ENCODE data around the gene TMEM235.
"Not testable (repeated sequence)": the region's sequence is repeated elsewhere in the genome, so short reads cannot be mapped to it uniquely, and the experiment has no call there.

The TMEM235 gene

DNA sequence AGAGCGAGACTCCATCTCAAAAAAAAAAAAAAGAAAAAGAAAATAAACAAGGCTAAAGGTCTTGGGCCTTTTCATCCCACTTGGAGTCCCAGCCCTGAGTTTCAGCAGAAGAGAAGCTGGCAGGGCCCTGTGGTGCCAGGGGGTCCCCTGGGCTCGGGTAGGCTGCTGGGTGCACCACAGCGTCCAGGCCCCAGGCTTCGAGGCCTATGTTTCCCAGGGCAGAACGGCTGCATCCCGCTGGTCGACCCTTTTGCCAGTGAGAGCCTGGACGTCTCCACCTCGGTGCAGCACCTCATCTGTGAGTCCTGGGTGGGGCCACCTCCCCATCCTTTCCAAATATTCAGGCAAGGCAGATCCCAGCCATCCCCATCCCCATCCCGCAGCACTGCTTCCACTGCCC, 2.2 kb downstream of the TMEM235 start:
- peaks cover 23% of the 10 kb centered on the region for H3K27me3 ChIP-seq (ENCODE audit: control insufficient read depth, insufficient read depth, low read length)
- no peak overlapping the region for H3K4me3 ChIP-seq (ENCODE audit: low read depth, low read length)
- no peaks in the 10 kb centered on the region for H3K4me1 ChIP-seq (ENCODE audit: control insufficient read depth, insufficient read depth, low read length)
- no peaks in the 10 kb centered on the region for H3K9me3 ChIP-seq (ENCODE audit: control insufficient read depth, insufficient read depth, low read length)
- H3K9ac ChIP-seq (ENCODE audit: low read depth, low read length): no peak overlapping the region
- H3K36me3 ChIP-seq (ENCODE audit: control insufficient read depth, insufficient read depth, low read length): no peaks in the 10 kb centered on the region

DNA sequence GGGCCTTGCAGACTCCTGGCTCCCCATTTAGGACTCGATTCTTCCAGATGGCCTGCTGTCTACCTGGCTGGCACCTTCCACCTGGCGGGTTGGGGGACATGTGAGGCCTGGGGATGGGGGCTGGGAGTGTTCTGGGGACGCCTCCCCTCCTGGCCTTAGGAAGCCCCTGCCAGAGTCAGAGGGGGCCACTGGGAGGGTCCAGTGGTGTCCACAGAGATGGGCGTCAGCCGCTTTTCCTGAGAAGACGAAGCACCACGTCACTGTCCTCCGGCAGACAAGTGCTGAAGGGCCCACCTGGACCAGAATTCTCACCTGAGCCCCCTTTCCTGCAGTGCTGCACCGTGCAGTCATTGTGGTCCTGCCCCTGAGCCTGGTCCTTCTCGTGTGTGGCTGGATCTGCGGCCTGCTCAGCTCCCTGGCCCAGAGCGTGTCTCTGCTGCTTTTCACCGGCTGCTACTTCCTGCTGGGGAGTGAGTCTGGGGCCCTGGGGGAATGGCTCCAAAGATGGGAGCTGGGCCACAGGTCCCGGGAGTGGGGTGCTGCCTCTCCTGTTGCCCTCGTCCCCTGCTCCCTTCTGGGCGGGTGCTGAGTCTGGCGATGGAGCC, 2.9 kb downstream of the TMEM235 start:
- Histone ChIP-seq H3K4me1 (ENCODE audit: control insufficient read depth, insufficient read depth, low read length) (no peaks in the 10 kb centered on the region), H3K36me3 (ENCODE audit: control insufficient read depth, insufficient read depth, low read length) (no peaks in the 10 kb centered on the region), H3K27me3 (ENCODE audit: control insufficient read depth, insufficient read depth, low read length) (peaks cover 23% of the 10 kb centered on the region), H3K4me3 (ENCODE audit: low read depth, low read length) (no peak overlapping the region), H3K9ac (ENCODE audit: low read depth, low read length) (no peak overlapping the region), H3K9me3 (ENCODE audit: control insufficient read depth, insufficient read depth, low read length) (no peaks in the 10 kb centered on the region)

DNA sequence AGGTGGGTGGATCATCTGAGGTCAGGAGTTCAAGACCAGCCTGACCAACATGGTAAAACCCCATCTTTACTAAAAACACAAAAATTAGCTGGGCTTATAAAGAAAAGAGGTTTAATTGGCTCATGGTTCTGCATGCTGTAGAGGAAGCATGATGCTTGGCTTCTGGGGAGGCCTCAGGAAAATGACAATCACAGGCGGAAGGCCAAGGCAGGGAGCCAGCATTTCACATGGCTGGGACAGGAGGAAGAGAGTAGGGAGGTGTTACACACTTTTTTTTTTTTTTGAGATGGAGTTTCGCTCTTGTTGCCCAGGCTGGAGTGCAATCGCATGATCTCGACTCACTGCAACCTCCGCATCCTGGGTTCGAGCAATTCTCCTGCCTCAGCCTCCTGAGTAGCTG, 3.6 kb downstream of the TMEM235 start:
- H3K4me3 ChIP-seq (ENCODE audit: low read depth, low read length); H3K9me3 ChIP-seq (ENCODE audit: control insufficient read depth, insufficient read depth, low read length); H3K36me3 ChIP-seq (ENCODE audit: control insufficient read depth, insufficient read depth, low read length); H3K9ac ChIP-seq (ENCODE audit: low read depth, low read length); H3K4me1 ChIP-seq (ENCODE audit: control insufficient read depth, insufficient read depth, low read length): not testable (repeated sequence)
- H3K27me3 ChIP-seq (ENCODE audit: control insufficient read depth, insufficient read depth, low read length): peaks cover 22% of the 10 kb centered on the region

DNA sequence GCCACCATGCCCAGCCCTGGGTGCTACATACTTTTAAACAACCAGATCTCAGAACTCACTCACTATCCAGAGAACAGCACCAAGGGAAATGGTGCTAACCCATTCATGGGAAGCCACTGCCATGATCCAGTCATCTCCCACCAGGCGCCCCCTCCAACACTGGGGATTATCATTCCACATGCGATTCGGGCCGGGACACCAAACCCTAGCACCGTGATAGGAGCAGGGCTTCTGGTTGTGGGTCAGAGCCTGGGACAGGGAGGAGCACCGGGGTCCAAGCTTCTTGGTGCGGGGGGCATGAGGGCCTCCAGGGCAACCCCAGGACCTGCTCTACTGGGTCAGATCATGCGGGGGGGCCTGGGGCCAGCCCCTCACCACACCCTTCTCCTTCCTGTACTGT, 4.5 kb downstream of the TMEM235 start:
- Histone ChIP-seq H3K4me1 (ENCODE audit: control insufficient read depth, insufficient read depth, low read length) (no peaks in the 10 kb centered on the region), H3K4me3 (ENCODE audit: low read depth, low read length) (no peak overlapping the region), H3K27me3 (ENCODE audit: control insufficient read depth, insufficient read depth, low read length) (peaks cover 17% of the 10 kb centered on the region), H3K9ac (ENCODE audit: low read depth, low read length) (no peak overlapping the region), H3K9me3 (ENCODE audit: control insufficient read depth, insufficient read depth, low read length) (no peaks in the 10 kb centered on the region), H3K36me3 (ENCODE audit: control insufficient read depth, insufficient read depth, low read length) (no peaks in the 10 kb centered on the region)

DNA sequence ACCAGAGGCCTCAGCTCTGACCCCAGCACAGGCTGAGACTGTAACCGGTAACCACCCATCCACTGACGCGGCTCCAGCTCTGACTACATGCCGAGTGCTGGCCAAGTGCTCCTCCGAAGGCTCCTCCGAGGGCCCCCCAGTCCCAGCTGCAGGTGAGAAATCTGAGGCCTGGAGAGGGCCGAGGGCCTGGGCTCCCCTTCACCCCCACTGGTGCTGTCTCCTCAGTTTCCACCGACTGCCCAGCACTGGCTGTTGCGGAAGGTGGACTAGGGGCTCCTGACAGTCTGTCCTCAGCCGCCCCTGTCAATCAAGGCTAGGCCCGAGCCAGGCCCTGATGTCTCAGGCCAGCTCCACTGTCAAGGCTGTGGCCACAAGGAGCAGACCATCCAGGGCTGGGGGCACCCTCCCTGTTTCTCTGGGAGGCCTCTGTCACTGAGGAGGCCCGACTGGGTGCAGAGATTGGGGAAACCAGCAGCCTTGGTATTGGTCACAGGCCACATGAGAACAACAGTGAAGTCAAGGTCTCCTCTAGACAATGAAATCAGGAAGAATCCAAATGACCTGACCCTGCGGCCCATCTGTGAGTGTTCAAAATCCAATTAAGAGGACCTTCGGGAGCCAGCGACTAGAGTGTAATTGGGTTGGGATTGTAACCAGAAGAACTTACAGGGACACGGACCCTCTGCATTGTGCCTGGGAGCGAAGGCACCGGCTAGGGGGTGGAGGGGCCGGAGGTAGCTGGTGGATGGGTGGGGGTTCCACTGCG, 5.1 kb downstream of the TMEM235 start:
- H3K27me3 ChIP-seq (ENCODE audit: control insufficient read depth, insufficient read depth, low read length): peaks cover 10% of the 10 kb centered on the region
- H3K36me3 ChIP-seq (ENCODE audit: control insufficient read depth, insufficient read depth, low read length): no peaks in the 10 kb centered on the region
- no peak overlapping the region for H3K9ac ChIP-seq (ENCODE audit: low read depth, low read length)
- H3K4me1 ChIP-seq (ENCODE audit: control insufficient read depth, insufficient read depth, low read length): no peaks in the 10 kb centered on the region
- H3K9me3 ChIP-seq (ENCODE audit: control insufficient read depth, insufficient read depth, low read length): no peaks in the 10 kb centered on the region
- no peak overlapping the region for H3K4me3 ChIP-seq (ENCODE audit: low read depth, low read length)

DNA sequence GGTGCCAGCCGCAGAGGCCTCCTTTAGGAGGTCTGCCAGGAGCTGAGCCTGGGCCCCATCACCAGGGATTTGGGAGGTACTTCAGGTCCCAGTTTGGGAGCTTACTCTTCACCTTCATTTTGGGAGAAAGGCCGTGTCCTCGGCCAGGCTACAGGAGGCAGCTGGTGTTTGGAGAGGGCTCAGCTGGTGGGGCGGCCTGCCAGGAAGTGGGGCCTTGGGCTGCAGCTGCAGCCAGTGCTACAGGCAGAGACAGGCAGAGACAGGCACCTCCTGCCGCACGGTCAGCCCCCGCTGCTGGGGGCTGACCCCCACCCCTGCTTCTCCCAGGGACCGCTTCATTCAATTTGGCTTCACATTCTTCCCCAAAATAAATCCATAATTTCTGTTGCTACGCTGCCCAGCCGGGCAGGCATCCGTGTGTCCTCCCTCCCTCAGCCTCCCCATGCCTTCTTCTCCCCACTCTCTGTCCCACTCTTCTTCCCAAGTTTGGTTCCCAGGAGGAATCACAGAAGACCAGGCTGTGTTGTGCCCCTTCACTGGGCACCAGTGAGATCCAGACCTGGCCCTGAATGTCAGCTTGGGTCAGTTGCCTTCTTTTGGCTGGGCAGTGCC, 6.1 kb downstream of the TMEM235 start:
- Histone ChIP-seq H3K27me3 (ENCODE audit: control insufficient read depth, insufficient read depth, low read length) (peaks cover 6% of the 10 kb centered on the region), H3K4me3 (ENCODE audit: low read depth, low read length) (no peak overlapping the region), H3K4me1 (ENCODE audit: control insufficient read depth, insufficient read depth, low read length) (no peaks in the 10 kb centered on the region), H3K36me3 (ENCODE audit: control insufficient read depth, insufficient read depth, low read length) (no peaks in the 10 kb centered on the region), H3K9ac (ENCODE audit: low read depth, low read length) (no peak overlapping the region), H3K9me3 (ENCODE audit: control insufficient read depth, insufficient read depth, low read length) (no peaks in the 10 kb centered on the region)

DNA sequence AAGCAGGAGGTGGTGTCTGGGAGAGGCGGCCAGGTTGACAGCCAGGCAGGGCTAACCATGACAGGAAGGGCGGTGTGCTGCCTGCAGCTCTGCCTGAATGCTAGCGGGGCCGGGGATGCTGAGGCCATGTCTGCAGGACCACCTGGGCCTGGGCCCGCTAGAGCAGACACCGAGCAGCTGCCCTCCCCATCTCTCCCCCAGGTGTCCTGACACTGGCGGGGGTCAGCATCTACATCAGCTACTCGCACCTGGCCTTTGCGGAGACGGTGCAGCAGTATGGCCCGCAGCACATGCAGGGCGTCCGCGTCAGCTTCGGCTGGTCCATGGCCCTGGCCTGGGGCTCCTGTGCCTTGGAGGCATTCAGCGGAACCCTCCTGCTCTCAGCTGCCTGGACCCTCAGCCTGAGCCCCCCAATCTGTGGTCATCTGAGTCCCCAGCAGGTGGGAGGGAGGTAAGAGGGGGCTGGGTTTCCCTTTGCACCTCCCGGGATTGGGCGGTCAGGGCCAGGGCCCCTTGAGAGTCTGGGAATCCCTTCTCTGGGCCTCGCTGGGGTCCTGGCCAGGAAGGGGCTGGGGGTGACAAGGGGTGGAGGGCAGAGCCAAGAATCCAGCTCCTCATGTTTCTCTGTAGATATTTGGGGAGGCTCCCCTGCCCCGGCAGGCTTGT, 7.5 kb downstream of the TMEM235 start:
- Histone ChIP-seq H3K4me3 (ENCODE audit: low read depth, low read length) (no peak overlapping the region), H3K36me3 (ENCODE audit: control insufficient read depth, insufficient read depth, low read length) (no peaks in the 10 kb centered on the region), H3K9me3 (ENCODE audit: control insufficient read depth, insufficient read depth, low read length) (no peaks in the 10 kb centered on the region), H3K9ac (ENCODE audit: low read depth, low read length) (no peak overlapping the region), H3K27me3 (ENCODE audit: control insufficient read depth, insufficient read depth, low read length) (no peaks in the 10 kb centered on the region), H3K4me1 (ENCODE audit: control insufficient read depth, insufficient read depth, low read length) (no peaks in the 10 kb centered on the region)

DNA sequence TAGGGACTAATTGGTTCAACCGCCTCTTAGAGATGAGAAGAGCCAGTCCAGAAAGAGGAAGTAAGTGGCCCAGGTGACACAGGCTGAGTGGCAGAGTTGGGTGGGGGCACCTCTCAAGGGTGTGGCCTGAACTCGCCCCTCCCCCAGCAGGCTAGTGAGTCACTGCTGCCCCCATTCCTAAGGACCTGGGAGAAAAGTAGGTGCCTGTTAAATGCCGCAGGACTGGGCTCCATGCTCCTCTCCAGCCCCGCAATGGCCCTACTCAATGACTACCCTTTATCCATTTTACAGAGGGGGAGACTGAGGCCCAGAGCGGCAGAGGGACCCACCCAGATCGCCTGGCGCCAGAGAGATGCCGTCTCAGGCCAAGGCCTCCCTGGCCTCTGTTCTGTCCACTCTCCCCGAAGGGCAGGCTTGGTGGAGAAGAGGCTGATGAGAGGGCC, 8.1 kb downstream of the TMEM235 start:
- H3K4me1 ChIP-seq (ENCODE audit: control insufficient read depth, insufficient read depth, low read length): no peaks in the 10 kb centered on the region

DNA sequence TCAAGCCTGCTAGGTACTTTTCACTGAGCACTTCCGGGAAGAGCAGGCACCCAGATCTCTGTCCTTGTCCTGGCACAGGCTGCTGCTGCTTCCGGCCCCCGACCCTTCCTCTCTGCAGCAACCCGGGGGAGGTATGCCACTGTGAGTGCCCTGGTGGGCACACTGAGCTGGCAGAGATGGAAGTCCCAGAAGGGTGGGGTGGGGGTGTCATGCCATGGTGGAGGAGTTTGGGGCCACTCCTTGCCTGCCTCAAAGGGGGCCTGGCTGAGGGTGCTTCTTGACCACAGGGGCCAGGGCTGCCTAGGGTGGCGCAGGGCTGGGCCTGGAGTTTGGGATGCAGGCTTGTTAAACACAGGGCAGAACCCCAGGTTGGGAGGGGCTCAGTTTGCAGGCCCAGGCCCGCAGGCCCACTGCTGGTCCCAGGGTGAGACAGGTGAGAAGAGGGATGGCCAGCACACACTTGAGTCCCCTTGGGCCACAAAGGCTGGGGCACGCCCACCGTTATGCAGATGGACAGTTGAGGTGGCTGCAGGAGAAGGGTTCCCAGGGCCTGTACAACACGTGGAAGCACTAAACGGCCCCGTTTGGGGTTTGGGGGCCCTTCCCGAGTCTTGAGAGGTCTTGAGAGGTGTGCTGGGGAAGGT, 8.7 kb downstream of the TMEM235 start:
- H3K4me3 ChIP-seq (ENCODE audit: low read depth, low read length): no peak overlapping the region
- no peaks in the 10 kb centered on the region for H3K36me3 ChIP-seq (ENCODE audit: control insufficient read depth, insufficient read depth, low read length)
- no peaks in the 10 kb centered on the region for H3K4me1 ChIP-seq (ENCODE audit: control insufficient read depth, insufficient read depth, low read length)
- no peaks in the 10 kb centered on the region for H3K9me3 ChIP-seq (ENCODE audit: control insufficient read depth, insufficient read depth, low read length)
- H3K9ac ChIP-seq (ENCODE audit: low read depth, low read length): no peak overlapping the region
- H3K27me3 ChIP-seq (ENCODE audit: control insufficient read depth, insufficient read depth, low read length): no peaks in the 10 kb centered on the region

More for the DNA sequence above, 8.1 kb downstream of the TMEM235 start:
- Histone ChIP-seq H3K4me3 (ENCODE audit: low read depth, low read length) (no peak overlapping the region), H3K9me3 (ENCODE audit: control insufficient read depth, insufficient read depth, low read length) (no peaks in the 10 kb centered on the region), H3K27me3 (ENCODE audit: control insufficient read depth, insufficient read depth, low read length) (no peaks in the 10 kb centered on the region), H3K36me3 (ENCODE audit: control insufficient read depth, insufficient read depth, low read length) (no peaks in the 10 kb centered on the region), H3K9ac (ENCODE audit: low read depth, low read length) (no peak overlapping the region)

DNA sequence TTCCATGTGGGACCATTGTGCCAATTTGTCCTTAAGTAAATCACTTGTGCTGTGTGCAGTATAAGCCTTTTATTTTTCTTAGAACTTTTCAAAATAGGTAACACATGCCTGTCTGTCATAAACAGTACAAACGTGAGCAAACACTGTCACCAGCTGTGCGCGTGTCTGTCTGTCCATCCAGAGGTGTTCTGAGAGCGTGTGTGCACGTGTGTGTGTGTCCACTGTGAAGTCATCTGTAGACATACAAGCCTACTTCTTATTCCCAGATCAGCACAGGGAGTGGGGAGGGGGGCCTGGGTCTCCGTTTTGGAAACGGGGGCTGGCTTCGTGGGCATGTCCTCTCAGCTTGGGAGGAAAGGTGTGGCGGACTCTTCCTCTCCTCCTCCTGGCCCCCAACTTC, 9.4 kb downstream of the TMEM235 start:
- Histone ChIP-seq H3K9me3 (ENCODE audit: control insufficient read depth, insufficient read depth, low read length) (no peaks in the 10 kb centered on the region), H3K27me3 (ENCODE audit: control insufficient read depth, insufficient read depth, low read length) (no peaks in the 10 kb centered on the region), H3K9ac (ENCODE audit: low read depth, low read length) (no peak overlapping the region), H3K4me3 (ENCODE audit: low read depth, low read length) (no peak overlapping the region), H3K36me3 (ENCODE audit: control insufficient read depth, insufficient read depth, low read length) (no peaks in the 10 kb centered on the region), H3K4me1 (ENCODE audit: control insufficient read depth, insufficient read depth, low read length) (no peaks in the 10 kb centered on the region)

DNA sequence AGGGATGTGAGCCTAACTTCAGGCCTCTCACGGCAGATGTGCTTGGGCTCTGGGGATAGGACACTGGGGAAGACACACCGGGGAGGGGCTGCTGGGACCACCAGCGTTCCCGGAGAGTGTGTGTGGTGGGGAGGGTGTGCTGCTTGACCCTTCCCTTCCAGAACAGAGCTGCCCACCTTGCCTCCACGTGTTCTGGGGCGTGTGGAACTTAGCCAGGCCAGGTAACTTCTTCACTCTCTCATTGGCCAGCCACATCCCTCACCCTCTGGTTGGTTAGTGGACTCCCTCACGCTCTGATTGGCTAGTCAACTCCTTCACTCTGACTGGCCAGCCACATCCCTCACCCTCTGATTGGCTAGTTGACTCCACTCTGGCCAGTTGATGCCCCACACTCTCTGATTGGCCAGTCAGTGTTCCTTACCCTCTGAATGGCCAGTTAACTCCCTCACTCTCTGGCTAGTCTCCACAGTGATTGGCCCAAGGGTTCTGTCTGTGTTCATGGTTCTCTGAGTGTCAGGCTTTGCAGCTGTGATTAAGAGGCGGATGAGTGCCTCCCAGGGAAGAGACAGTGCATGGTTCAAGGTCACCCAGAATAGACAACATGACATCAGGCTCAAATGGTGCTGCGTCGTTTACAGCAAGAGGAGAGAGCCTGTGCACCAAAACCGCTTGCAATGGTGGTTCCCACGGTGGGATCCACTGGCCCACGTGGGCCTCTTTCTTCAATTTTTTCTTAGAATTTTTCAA, 10.0 kb downstream of the TMEM235 start:
- Histone ChIP-seq H3K4me3 (ENCODE audit: low read depth, low read length) (no peak overlapping the region), H3K9ac (ENCODE audit: low read depth, low read length) (no peak overlapping the region), H3K4me1 (ENCODE audit: control insufficient read depth, insufficient read depth, low read length) (no peaks in the 10 kb centered on the region)

More for the DNA sequence above, 10.0 kb downstream of the TMEM235 start:
- H3K36me3 ChIP-seq (ENCODE audit: control insufficient read depth, insufficient read depth, low read length): no peaks in the 10 kb centered on the region
- H3K9me3 ChIP-seq (ENCODE audit: control insufficient read depth, insufficient read depth, low read length): no peaks in the 10 kb centered on the region
- H3K27me3 ChIP-seq (ENCODE audit: control insufficient read depth, insufficient read depth, low read length): no peaks in the 10 kb centered on the region
